Neural progenitor cell (in vitro differentiated cells): Measurements from ENCODE around the gene PADI1.

Experiments
- EZH2 ChIP-seq: fragments of 200-600 bp; sonication (generic); IDR thresholded peaks from 2 replicates; pipeline ENCODE4 v1.6.1; 2017; ENCODE audit warnings: antibody characterized with exemption, mild to moderate bottlenecking, moderate library complexity
- EZH2phosphoT487 ChIP-seq: fragments of 200-600 bp; sonication (generic); IDR thresholded peaks from 2 replicates; pipeline ENCODE4 v1.6.1; 2017; ENCODE audit warnings: antibody characterized with exemption
- TF ChIP-seq, protein P1 (sequence below): fragments of 200-600 bp; sonication (generic); IDR thresholded peaks from 2 replicates; pipeline ENCODE4 v1.5.1; 2017; ENCODE audit warnings: antibody characterized with exemption, mild to moderate bottlenecking

DNA sequence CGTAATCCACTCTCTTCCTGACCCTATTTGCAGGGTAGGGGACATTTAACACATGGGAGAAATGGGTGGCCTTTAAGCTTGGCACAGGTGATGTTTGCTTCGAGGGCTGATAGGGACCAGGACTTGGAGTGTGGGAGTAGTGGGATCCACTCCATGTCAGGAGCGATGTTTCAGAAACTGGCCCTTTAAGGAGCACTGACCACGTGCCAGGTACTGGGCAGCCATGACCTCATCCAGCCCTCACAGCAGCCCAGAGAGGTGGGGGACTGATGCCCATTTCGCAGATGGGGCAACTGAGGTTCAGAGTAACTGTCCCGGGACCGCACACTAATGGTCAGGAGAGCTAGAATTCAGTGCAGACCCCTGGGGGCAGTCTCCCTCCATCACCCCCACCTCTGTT, 55.3 kb downstream of the PADI1 start:
- TF ChIP-seq, protein P1, sequence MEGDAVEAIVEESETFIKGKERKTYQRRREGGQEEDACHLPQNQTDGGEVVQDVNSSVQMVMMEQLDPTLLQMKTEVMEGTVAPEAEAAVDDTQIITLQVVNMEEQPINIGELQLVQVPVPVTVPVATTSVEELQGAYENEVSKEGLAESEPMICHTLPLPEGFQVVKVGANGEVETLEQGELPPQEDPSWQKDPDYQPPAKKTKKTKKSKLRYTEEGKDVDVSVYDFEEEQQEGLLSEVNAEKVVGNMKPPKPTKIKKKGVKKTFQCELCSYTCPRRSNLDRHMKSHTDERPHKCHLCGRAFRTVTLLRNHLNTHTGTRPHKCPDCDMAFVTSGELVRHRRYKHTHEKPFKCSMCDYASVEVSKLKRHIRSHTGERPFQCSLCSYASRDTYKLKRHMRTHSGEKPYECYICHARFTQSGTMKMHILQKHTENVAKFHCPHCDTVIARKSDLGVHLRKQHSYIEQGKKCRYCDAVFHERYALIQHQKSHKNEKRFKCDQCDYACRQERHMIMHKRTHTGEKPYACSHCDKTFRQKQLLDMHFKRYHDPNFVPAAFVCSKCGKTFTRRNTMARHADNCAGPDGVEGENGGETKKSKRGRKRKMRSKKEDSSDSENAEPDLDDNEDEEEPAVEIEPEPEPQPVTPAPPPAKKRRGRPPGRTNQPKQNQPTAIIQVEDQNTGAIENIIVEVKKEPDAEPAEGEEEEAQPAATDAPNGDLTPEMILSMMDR: no peak
- TF ChIP-seq EZH2 (no peak), EZH2phosphoT487 (no peak)
